Measurements from ENCODE around the gene DEPP1.

DNA sequence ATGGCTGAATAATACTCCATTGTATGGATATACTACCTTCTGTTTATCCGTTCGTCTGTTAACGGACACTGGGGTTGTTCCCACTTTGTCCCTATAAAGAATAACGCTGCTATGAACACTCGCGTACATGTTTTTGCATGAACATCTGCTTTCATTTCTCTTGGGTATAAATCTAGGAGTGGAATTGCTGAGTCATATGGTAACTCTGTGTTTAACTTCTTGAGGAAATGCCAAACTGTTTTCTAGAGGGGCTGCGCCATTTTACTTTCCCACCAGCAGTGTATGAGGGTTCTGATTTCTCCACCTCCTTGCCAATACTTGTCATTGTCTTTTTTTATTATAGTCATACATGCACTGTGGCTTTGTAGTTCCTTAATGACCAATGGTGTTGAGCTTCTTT, 39.7 kb downstream of the DEPP1 start:
- TF ChIP-seq, protein P1, sequence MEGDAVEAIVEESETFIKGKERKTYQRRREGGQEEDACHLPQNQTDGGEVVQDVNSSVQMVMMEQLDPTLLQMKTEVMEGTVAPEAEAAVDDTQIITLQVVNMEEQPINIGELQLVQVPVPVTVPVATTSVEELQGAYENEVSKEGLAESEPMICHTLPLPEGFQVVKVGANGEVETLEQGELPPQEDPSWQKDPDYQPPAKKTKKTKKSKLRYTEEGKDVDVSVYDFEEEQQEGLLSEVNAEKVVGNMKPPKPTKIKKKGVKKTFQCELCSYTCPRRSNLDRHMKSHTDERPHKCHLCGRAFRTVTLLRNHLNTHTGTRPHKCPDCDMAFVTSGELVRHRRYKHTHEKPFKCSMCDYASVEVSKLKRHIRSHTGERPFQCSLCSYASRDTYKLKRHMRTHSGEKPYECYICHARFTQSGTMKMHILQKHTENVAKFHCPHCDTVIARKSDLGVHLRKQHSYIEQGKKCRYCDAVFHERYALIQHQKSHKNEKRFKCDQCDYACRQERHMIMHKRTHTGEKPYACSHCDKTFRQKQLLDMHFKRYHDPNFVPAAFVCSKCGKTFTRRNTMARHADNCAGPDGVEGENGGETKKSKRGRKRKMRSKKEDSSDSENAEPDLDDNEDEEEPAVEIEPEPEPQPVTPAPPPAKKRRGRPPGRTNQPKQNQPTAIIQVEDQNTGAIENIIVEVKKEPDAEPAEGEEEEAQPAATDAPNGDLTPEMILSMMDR (IDR thresholded peaks at IDR 0.05; ENCODE audit: insufficient read depth, low read length, poor library complexity, severe bottlenecking), result no peak
- TF ChIP-seq EZH2phosphoT487 (conservative IDR thresholded peaks at IDR 0.05; ENCODE audit: low read length), result no peak

Data from SU-DHL-6 (cell line).